PFSK-1 (cell line): ENCODE results near the gene PCAT7.

Experiments
- FOXP2 ChIP-seq: optimal IDR thresholded peaks from 2 replicates; pipeline ENCODE3; 2011; ENCODE audit warnings: borderline replicate concordance, control low read depth, inconsistent platforms; ENCODE audit not compliant: insufficient read depth; ENCODE audit errors: extremely low read length, extremely low read depth
- POLR2AphosphoS5 ChIP-seq: IDR thresholded peaks from 2 replicates; pipeline ENCODE4 v1.6.1; 2012; ENCODE audit warnings: low read depth, mild to moderate bottlenecking, control low read depth, low read length, moderate library complexity
- SIN3A ChIP-seq: IDR thresholded peaks from 2 replicates; pipeline ENCODE4 v1.6.1; 2012; ENCODE audit warnings: mild to moderate bottlenecking, low read length, moderate library complexity, borderline replicate concordance; ENCODE audit not compliant: insufficient read depth
- TAF1 ChIP-seq: IDR thresholded peaks from 2 replicates; pipeline ENCODE4 v1.6.1; 2012; ENCODE audit warnings: low read length, control low read depth, borderline replicate concordance; ENCODE audit not compliant: insufficient read depth
- TF ChIP-seq, protein P1 (sequence below), 2 experiments: IDR thresholded peaks; 2 replicates each; pipeline versions ENCODE4 v1.6.1 to v1.8.0; 2011 to 2012; ENCODE audit warnings: low read depth in 2 of 2, low read length in 2 of 2, control low read depth in 1 of 2, inconsistent platforms in 1 of 2, mild to moderate bottlenecking in 1 of 2, moderate library complexity in 1 of 2; ENCODE audit not compliant: insufficient read depth in 1 of 2

PCAT7 gene

GRCh38 chr9:94593459-94594345 lies 38.8 kb downstream of the PCAT7 start, which contains the start of gene FBP2:
FBP2 (minus strand) TSS chr9:94593824; CDS start chr9:94593726, 98 bp downstream.
- no peak for TF ChIP-seq FOXP2
- no peak for TF ChIP-seq SIN3A
- no peak for TF ChIP-seq TAF1
- TF ChIP-seq, protein P1, sequence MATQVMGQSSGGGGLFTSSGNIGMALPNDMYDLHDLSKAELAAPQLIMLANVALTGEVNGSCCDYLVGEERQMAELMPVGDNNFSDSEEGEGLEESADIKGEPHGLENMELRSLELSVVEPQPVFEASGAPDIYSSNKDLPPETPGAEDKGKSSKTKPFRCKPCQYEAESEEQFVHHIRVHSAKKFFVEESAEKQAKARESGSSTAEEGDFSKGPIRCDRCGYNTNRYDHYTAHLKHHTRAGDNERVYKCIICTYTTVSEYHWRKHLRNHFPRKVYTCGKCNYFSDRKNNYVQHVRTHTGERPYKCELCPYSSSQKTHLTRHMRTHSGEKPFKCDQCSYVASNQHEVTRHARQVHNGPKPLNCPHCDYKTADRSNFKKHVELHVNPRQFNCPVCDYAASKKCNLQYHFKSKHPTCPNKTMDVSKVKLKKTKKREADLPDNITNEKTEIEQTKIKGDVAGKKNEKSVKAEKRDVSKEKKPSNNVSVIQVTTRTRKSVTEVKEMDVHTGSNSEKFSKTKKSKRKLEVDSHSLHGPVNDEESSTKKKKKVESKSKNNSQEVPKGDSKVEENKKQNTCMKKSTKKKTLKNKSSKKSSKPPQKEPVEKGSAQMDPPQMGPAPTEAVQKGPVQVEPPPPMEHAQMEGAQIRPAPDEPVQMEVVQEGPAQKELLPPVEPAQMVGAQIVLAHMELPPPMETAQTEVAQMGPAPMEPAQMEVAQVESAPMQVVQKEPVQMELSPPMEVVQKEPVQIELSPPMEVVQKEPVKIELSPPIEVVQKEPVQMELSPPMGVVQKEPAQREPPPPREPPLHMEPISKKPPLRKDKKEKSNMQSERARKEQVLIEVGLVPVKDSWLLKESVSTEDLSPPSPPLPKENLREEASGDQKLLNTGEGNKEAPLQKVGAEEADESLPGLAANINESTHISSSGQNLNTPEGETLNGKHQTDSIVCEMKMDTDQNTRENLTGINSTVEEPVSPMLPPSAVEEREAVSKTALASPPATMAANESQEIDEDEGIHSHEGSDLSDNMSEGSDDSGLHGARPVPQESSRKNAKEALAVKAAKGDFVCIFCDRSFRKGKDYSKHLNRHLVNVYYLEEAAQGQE (IDR thresholded peaks at IDR 0.05; ENCODE audit: insufficient read depth in 1 of 2, low read depth in 2 of 2, low read length in 2 of 2): no peak
- TF ChIP-seq POLR2AphosphoS5: no peak

DNA sequence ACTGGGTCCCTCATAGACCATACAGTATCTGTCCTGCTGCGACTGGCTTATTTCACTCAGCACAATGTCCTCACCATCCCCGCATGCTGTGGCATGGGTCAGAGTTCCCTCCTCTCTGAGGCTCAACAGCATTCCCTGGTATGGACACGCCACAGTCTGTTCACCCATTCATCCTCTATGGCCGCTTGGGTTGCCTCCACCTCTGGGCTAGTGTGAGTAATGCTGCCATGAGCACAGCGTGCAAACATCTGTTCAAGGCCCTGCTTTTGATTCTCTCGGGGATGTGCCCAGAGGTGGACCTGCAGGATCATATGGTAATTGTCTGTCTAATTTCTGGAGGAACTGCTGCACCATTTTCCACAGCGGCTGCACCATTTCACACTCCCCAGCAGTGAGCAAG lies 44.2 kb downstream of the PCAT7 start:
- TF ChIP-seq, protein P1 (IDR thresholded peaks at IDR 0.05; ENCODE audit: insufficient read depth in 1 of 2, low read depth in 2 of 2, low read length in 2 of 2): no peak
- TF ChIP-seq SIN3A (no peak), TAF1 (no peak), POLR2AphosphoS5 (no peak), FOXP2 (no peak)

DNA sequence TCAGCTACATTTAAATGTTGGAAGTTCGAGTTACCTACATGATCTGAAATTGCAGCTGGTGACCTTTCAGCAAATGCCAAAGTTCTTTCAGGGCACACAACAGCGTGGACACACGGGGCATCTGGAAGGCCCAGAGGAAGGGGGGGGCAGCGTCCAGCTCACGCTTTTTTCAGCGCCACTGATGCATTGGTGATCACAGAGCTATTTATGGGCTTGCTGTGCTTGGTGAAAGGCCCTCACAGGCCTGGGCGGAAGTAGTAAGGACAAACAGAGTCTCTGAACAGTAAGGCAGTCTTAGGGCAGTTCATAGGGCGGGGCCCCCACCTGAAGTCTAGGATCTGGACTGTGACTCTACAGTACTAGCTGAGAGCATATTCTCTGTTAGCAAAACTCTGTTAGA lies 45.4 kb downstream of the PCAT7 start:
- TF ChIP-seq POLR2AphosphoS5: no peak
- TF ChIP-seq, protein P1 (IDR thresholded peaks at IDR 0.05; ENCODE audit: insufficient read depth in 1 of 2, low read depth in 2 of 2, low read length in 2 of 2): no peak
- no peak for TF ChIP-seq FOXP2

GRCh38 chr9:94600715-94601114 lies 45.8 kb downstream of the PCAT7 start:
- TF ChIP-seq POLR2AphosphoS5: no peak
- no peak for TF ChIP-seq SIN3A
- no peak for TF ChIP-seq TAF1
- TF ChIP-seq FOXP2: no peak
- TF ChIP-seq, protein P1 (IDR thresholded peaks at IDR 0.05; ENCODE audit: insufficient read depth in 1 of 2, low read depth in 2 of 2, low read length in 2 of 2): no peak
